SK-N-SH (cell line): Measurements from ENCODE around the gene CHMP6. TPM values are rescaled to one million over a fixed set of nuclear protein-coding genes. Genes with fewer than 3 reads are reported as not detected.

Experiments
- CTCF ChIA-PET: fragments of 300-600, 350-600 bp; formaldehyde crosslinking; extraction: SDS; loops from one replicate; lab custom pipeline; 2021; lab: Yijun Ruan, JAX
- POLR2A ChIA-PET: fragments of 350-600 bp; sonication (Branson Sonifier 250); formaldehyde crosslinking; extraction: SDS; loops from one replicate; lab custom pipeline; 2020; ENCODE audit warnings: antibody characterized with exemption, inconsistent platforms; lab: Yijun Ruan, JAX
- DNase-seq: peaks from one replicate; pipeline ENCODE4 v3.0.0; 2012
- H2AFZ ChIP-seq: fragments of 200-600 bp; sonication (generic); 2 replicates; pipeline ENCODE4 v1.8.1; 2016; ENCODE audit warnings: antibody characterized with exemption, mild to moderate bottlenecking, low read depth
- H3F3A ChIP-seq: fragments of 200-600 bp; sonication (generic); replicated peaks from 2 replicates; pipeline ENCODE3; 2016; ENCODE audit warnings: antibody characterized with exemption, mild to moderate bottlenecking; ENCODE audit not compliant: insufficient read depth
- H3K27ac ChIP-seq, 2 experiments: fragments of 200-500 bp in 1 of 2; fragments of 200-600 bp in 1 of 2; sonication (Bioruptor generic) in 1 of 2; sonication (generic), shearing (Covaris generic) in 1 of 2; 2 replicates each; pipeline versions ENCODE4 v1.5.1 to v1.6.1; 2014 to 2016; ENCODE audit warnings: low read depth in 2 of 2, inconsistent platforms in 1 of 2, low read length in 1 of 2, mild to moderate bottlenecking in 1 of 2, mixed read lengths in 1 of 2
- H3K27me3 ChIP-seq: fragments of 200-600 bp; sonication (generic), shearing (Covaris generic); 2 replicates; pipeline ENCODE4 v1.6.1; 2016; ENCODE audit warnings: mixed run types; ENCODE audit not compliant: insufficient read depth
- H3K36me3 ChIP-seq, 2 experiments: fragments of 200-500 bp in 1 of 2; fragments of 200-600 bp in 1 of 2; sonication (Bioruptor generic) in 1 of 2; sonication (generic) in 1 of 2; replicated peaks in 1 of 2; 2 replicates each; pipeline versions ENCODE3 to v1.5.1; 2014 to 2016; ENCODE audit warnings: low read length in 1 of 2, mild to moderate bottlenecking in 1 of 2; ENCODE audit not compliant: insufficient read depth in 2 of 2, control insufficient read depth in 1 of 2
- H3K4me1 ChIP-seq, 2 experiments: fragments of 200-500 bp in 1 of 2; fragments of 200-600 bp in 1 of 2; sonication (Bioruptor generic) in 1 of 2; sonication (generic), shearing (Covaris generic) in 1 of 2; 2 replicates each; pipeline versions ENCODE4 v1.5.1 to v1.6.1; 2014 to 2016; ENCODE audit warnings: low read depth in 1 of 2, low read length in 1 of 2, mixed run types in 1 of 2; ENCODE audit not compliant: insufficient read depth in 2 of 2, control insufficient read depth in 1 of 2
- H3K4me2 ChIP-seq: fragments of 200-600 bp; sonication (generic), shearing (Covaris generic); 2 replicates; pipeline ENCODE4 v1.6.1; 2017; ENCODE audit warnings: mixed run types
- H3K4me3 ChIP-seq, 2 experiments: fragments of 200-500 bp in 1 of 2; fragments of 200-600 bp in 1 of 2; sonication (Bioruptor generic) in 1 of 2; sonication (generic), shearing (Covaris generic) in 1 of 2; 2 replicates each; pipeline versions ENCODE4 v1.5.1 to v1.8.1; 2014 to 2016; ENCODE audit warnings: low read depth in 2 of 2, inconsistent platforms in 1 of 2, low read length in 1 of 2, mild to moderate bottlenecking in 1 of 2, mixed read lengths in 1 of 2, moderate library complexity in 1 of 2
- H3K79me2 ChIP-seq: fragments of 200-600 bp; sonication (generic); 2 replicates; pipeline ENCODE4 v1.8.1; 2017; ENCODE audit warnings: mild to moderate bottlenecking; ENCODE audit not compliant: insufficient read depth
- H3K9ac ChIP-seq: fragments of 200-600 bp; sonication (generic); 2 replicates; pipeline ENCODE4 v1.6.1; 2017; ENCODE audit warnings: mixed run types
- H3K9me2 ChIP-seq: fragments of 200-600 bp; sonication (generic); 2 replicates; pipeline ENCODE4 v1.6.1; 2017; ENCODE audit warnings: mixed run types
- H3K9me3 ChIP-seq: fragments of 200-600 bp; sonication (generic); 2 replicates; pipeline ENCODE4 v1.6.1; 2017; ENCODE audit warnings: mixed run types, mild to moderate bottlenecking, moderate library complexity
- H4K20me1 ChIP-seq: fragments of 200-600 bp; sonication (generic); 2 replicates; pipeline ENCODE4 v1.6.1; 2017; ENCODE audit warnings: mild to moderate bottlenecking, mixed run types; ENCODE audit not compliant: insufficient read depth
- CHD2 ChIP-seq: fragments of 150-350 bp; IDR thresholded peaks from 2 replicates; pipeline ENCODE4 v1.6.1; 2018; ENCODE audit warnings: low read length; ENCODE audit not compliant: partially characterized antibody
- FOXM1 ChIP-seq: IDR thresholded peaks from 2 replicates; pipeline ENCODE4 v1.4.0; 2012; ENCODE audit warnings: low read depth, mild to moderate bottlenecking
- MEF2A ChIP-seq: IDR thresholded peaks from 2 replicates; pipeline ENCODE4 v1.4.0; 2012; ENCODE audit warnings: low read depth, borderline replicate concordance
- NFIC ChIP-seq: IDR thresholded peaks from 2 replicates; pipeline ENCODE4 v1.4.0; 2012; ENCODE audit warnings: borderline replicate concordance
- NRF1 ChIP-seq: IDR thresholded peaks from 2 replicates; pipeline ENCODE4 v1.6.1; 2012; ENCODE audit warnings: low read depth, mild to moderate bottlenecking, low read length
- POLR2AphosphoS5 ChIP-seq: IDR thresholded peaks from 2 replicates; pipeline ENCODE4 v1.6.1; 2012; ENCODE audit warnings: low read depth, low read length
- RAD21 ChIP-seq: IDR thresholded peaks from 2 replicates; pipeline ENCODE4 v1.6.1; 2012; ENCODE audit warnings: mild to moderate bottlenecking, low read length
- RCOR1 ChIP-seq: fragments of 150-350 bp; IDR thresholded peaks from 2 replicates; pipeline ENCODE4 v1.6.1; 2017; ENCODE audit warnings: antibody characterized with exemption, low read length
- TAF1 ChIP-seq: IDR thresholded peaks from 2 replicates; pipeline ENCODE4 v1.6.1; 2012; ENCODE audit warnings: low read depth, mild to moderate bottlenecking, low read length, moderate library complexity, borderline replicate concordance
- TCF12 ChIP-seq: IDR thresholded peaks from 2 replicates; pipeline ENCODE4 v1.4.0; 2012
- WGBS: methylation state at CpG from one replicate; pipeline ENCODE4 v1.1.6; 2017; ENCODE audit warnings: low lambda C conversion rate; 5-methylcytosine and 5-hydroxymethylcytosine counted together
- polyA plus RNA-seq, 3 experiments: library from polyadenylated mRNA; depleted of rRNA; stranded (reverse); fragments of >200 nt; gene quantifications; 2 replicates each; pipeline ENCODE4 v1.2.3, GENCODE V29; 2012
- TF ChIP-seq, protein P1 (sequence below): IDR thresholded peaks from 2 replicates; pipeline ENCODE4; 2012

The CHMP6 gene
- polyA plus RNA-seq, 1 of the 3 experiments (the other 2 are of a cell fraction), result 44.1 TPM

DNA sequence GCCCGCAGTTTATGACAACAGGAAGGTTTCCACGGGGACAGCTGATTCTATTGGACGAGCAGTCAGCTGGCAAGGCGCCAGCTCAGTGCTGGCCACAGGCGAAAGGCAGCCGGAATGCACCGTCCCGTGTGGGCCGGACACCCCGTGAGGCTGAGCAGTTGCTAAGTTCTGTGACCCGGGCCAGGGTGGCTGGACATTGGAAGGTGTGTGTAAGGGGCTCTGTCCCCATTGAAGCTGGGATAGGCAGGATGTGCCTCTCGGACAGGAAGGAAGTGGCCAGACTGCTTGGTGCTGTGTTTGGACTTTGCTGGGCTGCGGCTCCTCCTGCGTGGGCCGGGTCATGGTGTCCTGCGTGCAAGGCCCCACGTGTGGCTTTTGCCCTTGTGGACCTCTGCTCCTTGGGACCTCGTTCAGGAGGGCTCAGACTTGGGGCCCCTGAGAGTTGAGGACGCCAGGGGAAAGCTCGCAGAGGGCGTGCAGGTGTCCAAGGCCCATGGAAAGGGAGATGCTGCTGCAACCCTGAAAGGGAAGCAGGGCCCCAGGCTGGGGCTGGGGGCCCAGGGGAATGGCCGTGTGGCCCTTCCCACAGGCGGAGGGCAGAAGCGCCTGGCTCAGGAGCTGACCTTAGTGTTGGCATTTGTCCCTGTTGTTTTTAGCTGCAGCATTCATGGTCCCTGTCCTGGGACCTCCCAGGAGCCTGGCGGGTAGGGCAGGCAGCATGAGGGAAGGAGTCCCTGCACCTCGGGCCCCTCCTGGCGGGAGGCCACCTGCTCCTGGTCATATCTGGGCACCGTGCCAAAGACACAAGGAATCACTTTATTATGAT lies 53.3 kb downstream of the CHMP6 start:
- no peaks in the 10 kb centered on the region for H3K36me3 ChIP-seq
- WGBS, result 69% methylated on average over 22 of the region's 28 CpGs
- no peak overlapping the region for H2AFZ ChIP-seq
- peak overlapping the region; percentile 29; the same call in 1 of the 2 replicates for H3K4me2 ChIP-seq
- H3K4me3 ChIP-seq, result no peak overlapping the region
- no peak overlapping the region for H3K9ac ChIP-seq
- ChIA-PET POLR2A (interaction anchor here (0.7 to 1.0 kb wide), 2 partner anchors 9 to 31 kb away, joined by 3 to 5 read pairs; no protein-coding TSS in a partner anchor), CTCF (interaction anchor here (0.9 to 12.5 kb wide), 7 partner anchors 8 to 153 kb away, joined by 3 to 96 read pairs (median 6); no protein-coding TSS in a partner anchor)
- peaks cover 56% of the 10 kb centered on the region for H4K20me1 ChIP-seq
- no peaks in the 10 kb centered on the region for H3F3A ChIP-seq
- H3K27ac ChIP-seq, result peak overlapping the region in 1 of 2 experiments; percentile 36; a peak in 1 of 4 replicates
- H3K4me1 ChIP-seq, result peaks cover 26 to 56% of the 10 kb centered on the region in 2 experiments; a peak in 3 of 4 replicates
- H3K9me3 ChIP-seq, result no peaks in the 10 kb centered on the region
- peaks cover 43% of the 10 kb centered on the region; the same call in 1 of the 2 replicates for H3K79me2 ChIP-seq
- no peaks in the 10 kb centered on the region for H3K9me2 ChIP-seq
- no peaks in the 10 kb centered on the region for H3K27me3 ChIP-seq
- peak; percentile 88 for DNase-seq
- TF ChIP-seq CHD2 (peak; percentile 41), RAD21 (no peak), MEF2A (no peak), NRF1 (no peak), TAF1 (no peak), TCF12 (no peak; the same call in 1 of the 2 replicates), FOXM1 (no peak), NFIC (peak; percentile 94), RCOR1 (peak; percentile 43; the same call in 1 of the 2 replicates), POLR2AphosphoS5 (no peak)

DNA sequence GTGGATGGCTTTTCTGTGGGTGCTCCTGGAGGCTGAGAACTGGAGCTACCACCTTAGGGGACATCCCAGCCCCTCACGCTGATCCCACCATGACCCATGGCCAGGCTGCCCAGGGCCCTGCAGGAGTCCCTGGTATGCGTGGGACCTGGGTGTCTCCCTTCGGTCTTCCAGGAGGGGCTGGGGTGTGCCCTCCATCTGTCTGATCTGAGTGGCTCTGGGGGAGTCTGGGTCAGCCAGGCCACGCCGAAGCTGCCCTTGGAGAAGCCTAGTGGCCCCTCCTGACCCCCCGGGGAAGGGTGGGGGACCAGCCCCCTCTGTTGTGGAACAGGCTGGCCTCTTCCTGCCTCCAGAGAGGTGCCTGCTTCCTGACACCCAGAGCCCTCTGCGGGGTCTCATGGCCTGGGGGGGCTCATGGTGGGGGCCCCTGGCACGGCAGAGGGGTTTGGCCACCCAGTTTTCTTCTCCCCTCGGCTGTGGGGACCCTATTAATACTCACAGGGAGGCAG lies 54.0 kb downstream of the CHMP6 start:
- Histone ChIP-seq H4K20me1 (peaks cover 52% of the 10 kb centered on the region), H3K9me3 (no peaks in the 10 kb centered on the region), H3K27ac (peak overlapping the region in 1 of 2 experiments; percentile 36; a peak in 1 of 4 replicates), H3K79me2 (peaks cover 39% of the 10 kb centered on the region; the same call in 1 of the 2 replicates), H3K4me1 (peaks cover 19 to 56% of the 10 kb centered on the region in 2 experiments; a peak in 3 of 4 replicates), H3K27me3 (no peaks in the 10 kb centered on the region), H3K4me3 (no peak overlapping the region), H3F3A (no peaks in the 10 kb centered on the region), H3K9me2 (no peaks in the 10 kb centered on the region), H3K4me2 (peak overlapping the region; percentile 29; the same call in 1 of the 2 replicates)
- POLR2A ChIA-PET, result interaction anchor here (0.7 to 1.0 kb wide), 2 partner anchors 9 to 30 kb away, joined by 3 to 5 read pairs; no protein-coding TSS in a partner anchor
- CTCF ChIA-PET, result interaction anchor here (0.9 to 12.5 kb wide), 7 partner anchors 8 to 153 kb away, joined by 3 to 96 read pairs (median 6); no protein-coding TSS in a partner anchor
- 78% methylated on average over 8 of the region's 9 CpGs for WGBS
- TF ChIP-seq, protein P1, sequence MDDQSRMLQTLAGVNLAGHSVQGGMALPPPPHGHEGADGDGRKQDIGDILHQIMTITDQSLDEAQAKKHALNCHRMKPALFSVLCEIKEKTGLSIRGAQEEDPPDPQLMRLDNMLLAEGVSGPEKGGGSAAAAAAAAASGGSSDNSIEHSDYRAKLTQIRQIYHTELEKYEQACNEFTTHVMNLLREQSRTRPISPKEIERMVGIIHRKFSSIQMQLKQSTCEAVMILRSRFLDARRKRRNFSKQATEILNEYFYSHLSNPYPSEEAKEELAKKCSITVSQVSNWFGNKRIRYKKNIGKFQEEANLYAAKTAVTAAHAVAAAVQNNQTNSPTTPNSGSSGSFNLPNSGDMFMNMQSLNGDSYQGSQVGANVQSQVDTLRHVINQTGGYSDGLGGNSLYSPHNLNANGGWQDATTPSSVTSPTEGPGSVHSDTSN, result no peak
- TF ChIP-seq, all 33 proteins: peak for 0
- Histone ChIP-seq H3K36me3 (no peaks in the 10 kb centered on the region), H3K9ac (no peak overlapping the region), H2AFZ (no peak overlapping the region)
- DNase-seq, result no peak
